Measurements from ENCODE around the gene UNC13B.
"Not testable (repeated sequence)": the region's sequence is repeated elsewhere in the genome, so short reads cannot be mapped to it uniquely, and the experiment has no call there.

UNC13B gene

GRCh38 chr9:35404865-35405264 lies 243.1 kb downstream of the UNC13B start:
- ChIA-PET CTCF (no interaction called here), POLR2A (ENCODE audit: low non-redundant PET) (no interaction called here)
- TF ChIP-seq CTCF (conservative IDR thresholded peaks at IDR 0.05; ENCODE audit: low read depth): no peak
- H3K27ac ChIP-seq: no peak overlapping the region
- no peak for DNase-seq (ENCODE audit: low spot score)

GRCh38 chr9:35406183-35406959 lies 244.6 kb downstream of the UNC13B start:
- CTCF ChIA-PET: no interaction called here
- peak; percentile 36 for DNase-seq (ENCODE audit: low spot score)
- POLR2A ChIA-PET (ENCODE audit: low non-redundant PET): no interaction called here
- no peak for TF ChIP-seq CTCF (conservative IDR thresholded peaks at IDR 0.05; ENCODE audit: low read depth)
- no peak overlapping the region for H3K27ac ChIP-seq

- POLR2A ChIA-PET (ENCODE audit: low non-redundant PET): no interaction called here
- no peak overlapping the region for H3K27ac ChIP-seq
- TF ChIP-seq CTCF (conservative IDR thresholded peaks at IDR 0.05; ENCODE audit: low read depth): no peak
- CTCF ChIA-PET: no interaction called here
- no peak for DNase-seq (ENCODE audit: low spot score)
Observed at GRCh38 chr9:35407846-35408245, 246.0 kb downstream of the UNC13B start.

- POLR2A ChIA-PET (ENCODE audit: low non-redundant PET); DNase-seq (ENCODE audit: low spot score); H3K27ac ChIP-seq: not testable (repeated sequence)
- CTCF ChIA-PET: interaction anchor here (0.7 kb wide), 1 partner anchor 21 kb away, joined by 3 read pairs; no protein-coding TSS in a partner anchor
Observed at GRCh38 chr9:35409434-35409833, 247.6 kb downstream of the UNC13B start.

- POLR2A ChIA-PET (ENCODE audit: low non-redundant PET): no interaction called here
- no peak for TF ChIP-seq CTCF (conservative IDR thresholded peaks at IDR 0.05; ENCODE audit: low read depth)
- CTCF ChIA-PET: interaction anchor here (0.6 kb wide), 2 partner anchors 33 to 425 kb away, joined by 3 to 5 read pairs; partner anchors contain the start of gene DNAJB5
- no peak for DNase-seq (ENCODE audit: low spot score)
- no peak overlapping the region for H3K27ac ChIP-seq
Observed at GRCh38 chr9:35414889-35415288, 253.1 kb downstream of the UNC13B start.

- TF ChIP-seq CTCF (conservative IDR thresholded peaks at IDR 0.05; ENCODE audit: low read depth): no peak
- DNase-seq (ENCODE audit: low spot score): no peak
- ChIA-PET CTCF (interaction anchor here (0.6 kb wide), 1 partner anchor 32 kb away, joined by 5 read pairs; no protein-coding TSS in a partner anchor), POLR2A (ENCODE audit: low non-redundant PET) (interaction anchor here (0.6 kb wide), 1 partner anchor 298 kb away, joined by 3 read pairs; no protein-coding TSS in a partner anchor)
- no peak overlapping the region for H3K27ac ChIP-seq
Observed at GRCh38 chr9:35415402-35416097, 253.7 kb downstream of the UNC13B start.

GRCh38 chr9:35416098-35416427 lies 254.3 kb downstream of the UNC13B start:
- no peak for TF ChIP-seq CTCF (conservative IDR thresholded peaks at IDR 0.05; ENCODE audit: low read depth)
- ChIA-PET POLR2A (ENCODE audit: low non-redundant PET) (no interaction called here), CTCF (no interaction called here)
- no peak overlapping the region for H3K27ac ChIP-seq
- DNase-seq (ENCODE audit: low spot score): no peak

Data from RWPE1 (cell line).